SJCRH30 (cell line): ENCODE data around the gene ARGLU1. TPM values are rescaled to one million over a fixed set of nuclear protein-coding genes. Genes with fewer than 3 reads are reported as not detected.

ENCODE experiments used
- DNase-seq, 2 experiments: peaks; one replicate each; pipeline ENCODE4 v3.0.0-alpha.2; 2015 to 2020
- H3K27ac ChIP-seq: fragments of 250-450 bp; sonication (Bioruptor Pico); 2 replicates; pipeline ENCODE4 v1.5.1; 2020; ENCODE audit warnings: mild to moderate bottlenecking, moderate library complexity
- H3K27me3 ChIP-seq: fragments of 250-450 bp; sonication (Bioruptor Pico); 2 replicates; pipeline ENCODE4 v1.5.1; 2020; ENCODE audit warnings: mild to moderate bottlenecking, moderate library complexity
- H3K36me3 ChIP-seq: fragments of 250-450 bp; sonication (Bioruptor Pico); 2 replicates; pipeline ENCODE4 v1.5.1; 2020; ENCODE audit warnings: mild to moderate bottlenecking, moderate library complexity
- H3K4me1 ChIP-seq: fragments of 250-450 bp; sonication (Bioruptor Pico); 2 replicates; pipeline ENCODE4 v1.5.1; 2020; ENCODE audit warnings: mild to moderate bottlenecking, moderate library complexity
- H3K4me3 ChIP-seq: fragments of 250-450 bp; sonication (Bioruptor Pico); 2 replicates; pipeline ENCODE4 v1.5.1; 2020; ENCODE audit warnings: mild to moderate bottlenecking, moderate library complexity
- H3K9me3 ChIP-seq: fragments of 250-450 bp; sonication (Bioruptor Pico); replicated peaks from 2 replicates; pipeline ENCODE4 v1.5.1; 2020; ENCODE audit warnings: mild to moderate bottlenecking, moderate library complexity
- total RNA-seq: library from RNA; depleted of rRNA; stranded (reverse); fragments of >200 nt; shearing (Covaris generic); gene quantifications from 2 replicates; pipeline ENCODE4 v1.2.3, GENCODE V29; 2014

Gene ARGLU1
- total RNA-seq, 1 experiment from 2014 or later, result 100 TPM

- DNase-seq, result no peak
- H3K27me3 ChIP-seq, result no peaks in the 10 kb centered on the region
Measured at GRCh38 chr13:106596275-106596937, 28.5 kb upstream of the ARGLU1 start.

GRCh38 chr13:106595625-106596024, 27.7 kb upstream of the ARGLU1 start:
- no peak overlapping the region for H3K4me3 ChIP-seq
- H3K27ac ChIP-seq, result no peak overlapping the region
- H3K36me3 ChIP-seq, result no peaks in the 10 kb centered on the region
- peaks cover 5% of the 10 kb centered on the region; the same call in 1 of the 2 replicates for H3K4me1 ChIP-seq
- no peak for DNase-seq
- H3K9me3 ChIP-seq, result no peaks in the 10 kb centered on the region
- no peaks in the 10 kb centered on the region for H3K27me3 ChIP-seq

More at GRCh38 chr13:106596275-106596937, 28.5 kb upstream of the ARGLU1 start:
- no peaks in the 10 kb centered on the region for H3K36me3 ChIP-seq
- H3K27ac ChIP-seq, result no peak overlapping the region
- no peaks in the 10 kb centered on the region for H3K9me3 ChIP-seq
- no peak overlapping the region for H3K4me3 ChIP-seq
- H3K4me1 ChIP-seq, result peaks cover 5% of the 10 kb centered on the region; the same call in 1 of the 2 replicates

GRCh38 chr13:106594980-106595379, 27.0 kb upstream of the ARGLU1 start:
- Histone ChIP-seq H3K27ac (no peak overlapping the region), H3K4me1 (no peaks in the 10 kb centered on the region; the same call in 1 of the 2 replicates)
- no peak for DNase-seq

GRCh38 chr13:106593132-106593531, 25.2 kb upstream of the ARGLU1 start:
- Histone ChIP-seq H3K27me3 (no peaks in the 10 kb centered on the region), H3K27ac (no peak overlapping the region), H3K4me3 (no peak overlapping the region), H3K4me1 (no peaks in the 10 kb centered on the region), H3K9me3 (no peaks in the 10 kb centered on the region), H3K36me3 (no peaks in the 10 kb centered on the region)
- DNase-seq, result no peak

More at GRCh38 chr13:106594980-106595379, 27.0 kb upstream of the ARGLU1 start:
- no peak overlapping the region for H3K4me3 ChIP-seq
- no peaks in the 10 kb centered on the region for H3K27me3 ChIP-seq
- no peaks in the 10 kb centered on the region for H3K36me3 ChIP-seq
- no peaks in the 10 kb centered on the region for H3K9me3 ChIP-seq

GRCh38 chr13:106591299-106591698, 23.4 kb upstream of the ARGLU1 start:
- Histone ChIP-seq H3K9me3 (no peaks in the 10 kb centered on the region), H3K4me3 (no peak overlapping the region), H3K27ac (no peak overlapping the region), H3K36me3 (no peaks in the 10 kb centered on the region), H3K27me3 (no peaks in the 10 kb centered on the region), H3K4me1 (no peaks in the 10 kb centered on the region)
- no peak for DNase-seq

GRCh38 chr13:106589716-106590115, 21.8 kb upstream of the ARGLU1 start:
- DNase-seq, result no peak

GRCh38 chr13:106588367-106588766, 20.4 kb upstream of the ARGLU1 start:
- no peak overlapping the region for H3K27ac ChIP-seq
- H3K9me3 ChIP-seq, result no peaks in the 10 kb centered on the region
- H3K4me1 ChIP-seq, result no peaks in the 10 kb centered on the region
- H3K27me3 ChIP-seq, result no peaks in the 10 kb centered on the region
- H3K4me3 ChIP-seq, result no peak overlapping the region
- no peak for DNase-seq
- H3K36me3 ChIP-seq, result no peaks in the 10 kb centered on the region

More at GRCh38 chr13:106589716-106590115, 21.8 kb upstream of the ARGLU1 start:
- H3K27ac ChIP-seq, result no peak overlapping the region
- H3K9me3 ChIP-seq, result no peaks in the 10 kb centered on the region
- H3K4me3 ChIP-seq, result no peak overlapping the region
- no peaks in the 10 kb centered on the region for H3K4me1 ChIP-seq
- no peaks in the 10 kb centered on the region for H3K27me3 ChIP-seq
- H3K36me3 ChIP-seq, result no peaks in the 10 kb centered on the region

- no peaks in the 10 kb centered on the region for H3K36me3 ChIP-seq
- H3K9me3 ChIP-seq, result no peaks in the 10 kb centered on the region
- H3K4me1 ChIP-seq, result no peaks in the 10 kb centered on the region
- no peak overlapping the region for H3K4me3 ChIP-seq
- no peaks in the 10 kb centered on the region for H3K27me3 ChIP-seq
- H3K27ac ChIP-seq, result no peak overlapping the region
- DNase-seq, result no peak
Measured at GRCh38 chr13:106587787-106588186, 19.9 kb upstream of the ARGLU1 start.

GRCh38 chr13:106586648-106587166, 18.8 kb upstream of the ARGLU1 start:
- Histone ChIP-seq H3K4me1 (no peaks in the 10 kb centered on the region), H3K27ac (no peak overlapping the region), H3K27me3 (no peaks in the 10 kb centered on the region), H3K4me3 (no peak overlapping the region), H3K9me3 (no peaks in the 10 kb centered on the region), H3K36me3 (no peaks in the 10 kb centered on the region)
- no peak for DNase-seq

- no peak overlapping the region for H3K4me3 ChIP-seq
- peaks cover 11% of the 10 kb centered on the region; the same call in 1 of the 2 replicates for H3K4me1 ChIP-seq
- no peaks in the 10 kb centered on the region for H3K27me3 ChIP-seq
- no peak for DNase-seq
- H3K36me3 ChIP-seq, result no peaks in the 10 kb centered on the region
- H3K27ac ChIP-seq, result peak overlapping the region; percentile 38; the same call in 1 of the 2 replicates
- H3K9me3 ChIP-seq, result no peaks in the 10 kb centered on the region
Measured at GRCh38 chr13:106581225-106581624, 13.3 kb upstream of the ARGLU1 start.

- H3K9me3 ChIP-seq, result no peaks in the 10 kb centered on the region
- no peaks in the 10 kb centered on the region for H3K27me3 ChIP-seq
- no peak for DNase-seq
- H3K27ac ChIP-seq, result no peak overlapping the region
- no peak overlapping the region for H3K4me3 ChIP-seq
- H3K36me3 ChIP-seq, result no peaks in the 10 kb centered on the region
- H3K4me1 ChIP-seq, result peaks cover 13% of the 10 kb centered on the region; the same call in 1 of the 2 replicates
Measured at GRCh38 chr13:106575896-106576295, 8.0 kb upstream of the ARGLU1 start.

- Histone ChIP-seq H3K27me3 (no peaks in the 10 kb centered on the region), H3K4me3 (no peak overlapping the region), H3K27ac (no peak overlapping the region), H3K9me3 (0 out of 2 replicates have a peak, but pooled peaks cover under 1% of the 10 kb centered on the region), H3K4me1 (0 out of 2 replicates have a peak, but pooled peaks cover 4% of the 10 kb centered on the region), H3K36me3 (no peaks in the 10 kb centered on the region)
- no peak for DNase-seq
Measured at GRCh38 chr13:106573868-106574267, 5.9 kb upstream of the ARGLU1 start.

GRCh38 chr13:106573284-106573846, 5.4 kb upstream of the ARGLU1 start:
- no peak for DNase-seq
- H3K4me3 ChIP-seq, result no peak overlapping the region
- no peak overlapping the region for H3K27ac ChIP-seq
- 0 out of 2 replicates have a peak, but pooled peaks cover 4% of the 10 kb centered on the region for H3K9me3 ChIP-seq
- H3K36me3 ChIP-seq, result no peaks in the 10 kb centered on the region
- 0 out of 2 replicates have a peak, but pooled peaks cover 4% of the 10 kb centered on the region for H3K4me1 ChIP-seq
- no peaks in the 10 kb centered on the region for H3K27me3 ChIP-seq

- H3K9me3 ChIP-seq, result 0 out of 2 replicates have a peak, but pooled peaks cover 4% of the 10 kb centered on the region
- H3K27me3 ChIP-seq, result no peaks in the 10 kb centered on the region
- H3K36me3 ChIP-seq, result no peaks in the 10 kb centered on the region
- no peak for DNase-seq
- no peak overlapping the region for H3K4me3 ChIP-seq
- H3K27ac ChIP-seq, result no peak overlapping the region
- H3K4me1 ChIP-seq, result peaks cover 10% of the 10 kb centered on the region
Measured at GRCh38 chr13:106570299-106570852, 2.4 kb upstream of the ARGLU1 start.
